HG03378 (cell line): ENCODE measurements around the gene RNU6-8.

ENCODE experiments used
- ATAC-seq: cut with Tn5 transposase; IDR thresholded peaks from one replicate; pipeline ENCODE4 v1.9.1; 2021; ENCODE audit warnings: mild to moderate bottlenecking, moderate library complexity; ENCODE audit not compliant: unreplicated experiment

The RNU6-8 gene

GRCh38 chr14:32166029-32166428, 37.0 kb downstream of the RNU6-8 start:
- ATAC-seq, result no peak
